Inferior parietal cortex (tissue), 1 donor: ENCODE data around the gene UBE2V1.
"Not testable (repeated sequence)": the region's sequence is repeated elsewhere in the genome, so short reads cannot be mapped to it uniquely, and the experiment has no call there.

ENCODE experiments used
- DNase-seq: peaks from one replicate; pipeline ENCODE4 v3.0.0-alpha.2; 2016; ENCODE audit errors: extremely low spot score

Gene UBE2V1

GRCh38 chr20:50115591-50116367 is 2.8 kb upstream of the UBE2V1 start:
- peak; percentile 98 for DNase-seq

- no peak for DNase-seq
These were observed 2.1 kb upstream of the UBE2V1 start for GRCh38 chr20:50115041-50115512.

- no peak for DNase-seq
These were observed 672 bp upstream of the UBE2V1 start for GRCh38 chr20:50113420-50114224.

- no peak for DNase-seq
These were observed 988 bp downstream of the UBE2V1 start for GRCh38 chr20:50111829-50112495.

- no peak for DNase-seq
These were observed 1.7 kb downstream of the UBE2V1 start for GRCh38 chr20:50111120-50111828.

- DNase-seq, result no peak
These were observed 2.6 kb downstream of the UBE2V1 start for GRCh38 chr20:50110141-50111047.

GRCh38 chr20:50108556-50109235 is 4.3 kb downstream of the UBE2V1 start:
- no peak for DNase-seq

GRCh38 chr20:50107796-50108331 is 5.1 kb downstream of the UBE2V1 start:
- DNase-seq, result no peak

- no peak for DNase-seq
These were observed 5.8 kb downstream of the UBE2V1 start for GRCh38 chr20:50107086-50107660.

- not testable (repeated sequence) for DNase-seq
These were observed 6.3 kb downstream of the UBE2V1 start for GRCh38 chr20:50106669-50107068.

GRCh38 chr20:50103464-50104107 is 9.4 kb downstream of the UBE2V1 start:
- not testable (repeated sequence) for DNase-seq

- DNase-seq, result not testable (repeated sequence)
These were observed 10.4 kb downstream of the UBE2V1 start for GRCh38 chr20:50102551-50102950.

GRCh38 chr20:50101887-50102286 is 11.1 kb downstream of the UBE2V1 start:
- DNase-seq, result no peak

- DNase-seq, result no peak
These were observed 11.7 kb downstream of the UBE2V1 start for GRCh38 chr20:50101281-50101680.

GRCh38 chr20:50100552-50100951 is 12.4 kb downstream of the UBE2V1 start:
- DNase-seq, result no peak

- no peak for DNase-seq
These were observed 13.4 kb downstream of the UBE2V1 start for GRCh38 chr20:50099565-50099991.

GRCh38 chr20:50099113-50099512 is 13.8 kb downstream of the UBE2V1 start:
- no peak for DNase-seq

GRCh38 chr20:50098259-50098658 is 14.7 kb downstream of the UBE2V1 start:
- DNase-seq, result no peak

- DNase-seq, result no peak
These were observed 15.1 kb downstream of the UBE2V1 start for GRCh38 chr20:50097843-50098242.
